PFSK-1 (cell line): ENCODE results near the gene GINS3.

Experiments
- FOXP2 ChIP-seq: optimal IDR thresholded peaks from 2 replicates; pipeline ENCODE3; 2011; ENCODE audit warnings: borderline replicate concordance, control low read depth, inconsistent platforms; ENCODE audit not compliant: insufficient read depth; ENCODE audit errors: extremely low read length, extremely low read depth
- POLR2AphosphoS5 ChIP-seq: IDR thresholded peaks from 2 replicates; pipeline ENCODE4 v1.6.1; 2012; ENCODE audit warnings: low read depth, mild to moderate bottlenecking, control low read depth, low read length, moderate library complexity
- REST ChIP-seq, 2 experiments: IDR thresholded peaks; 2 replicates each; pipeline versions ENCODE4 v1.6.1 to v1.8.0; 2011 to 2012; ENCODE audit warnings: low read depth in 2 of 2, low read length in 2 of 2, control low read depth in 1 of 2, inconsistent platforms in 1 of 2, mild to moderate bottlenecking in 1 of 2, moderate library complexity in 1 of 2; ENCODE audit not compliant: insufficient read depth in 1 of 2
- SIN3A ChIP-seq: IDR thresholded peaks from 2 replicates; pipeline ENCODE4 v1.6.1; 2012; ENCODE audit warnings: mild to moderate bottlenecking, low read length, moderate library complexity, borderline replicate concordance; ENCODE audit not compliant: insufficient read depth
- TAF1 ChIP-seq: IDR thresholded peaks from 2 replicates; pipeline ENCODE4 v1.6.1; 2012; ENCODE audit warnings: low read length, control low read depth, borderline replicate concordance; ENCODE audit not compliant: insufficient read depth

GINS3 gene

GRCh38 chr16:58452640-58453039 is 60.4 kb downstream of the GINS3 start:
- TF ChIP-seq REST (IDR thresholded peaks at IDR 0.05; ENCODE audit: insufficient read depth in 1 of 2, low read depth in 2 of 2, low read length in 2 of 2) (no peak), FOXP2 (no peak), POLR2AphosphoS5 (no peak), TAF1 (no peak), SIN3A (no peak)

GRCh38 chr16:58454178-58454577 is 61.9 kb downstream of the GINS3 start:
- TF ChIP-seq POLR2AphosphoS5 (no peak), FOXP2 (no peak), TAF1 (no peak), REST (IDR thresholded peaks at IDR 0.05; ENCODE audit: insufficient read depth in 1 of 2, low read depth in 2 of 2, low read length in 2 of 2) (no peak), SIN3A (no peak)

GRCh38 chr16:58454856-58455255 is 62.6 kb downstream of the GINS3 start:
- no peak for TF ChIP-seq TAF1
- TF ChIP-seq POLR2AphosphoS5, result no peak
- no peak for TF ChIP-seq FOXP2
- TF ChIP-seq REST (IDR thresholded peaks at IDR 0.05; ENCODE audit: insufficient read depth in 1 of 2, low read depth in 2 of 2, low read length in 2 of 2), result no peak
- no peak for TF ChIP-seq SIN3A
